Adipose tissue (tissue), 3 donors: ENCODE data around the gene RABGAP1L. TPM values are rescaled to one million over a fixed set of nuclear protein-coding genes. Genes with fewer than 3 reads are reported as not detected.
A peak's percentile ranks its signal among the peaks of the same experiment; 100 is the strongest.

Experiments used
- H3K27ac ChIP-seq: one replicate; pipeline ENCODE4 v1.5.1; 2013; ENCODE audit warnings: low read depth, low read length
- WGBS, 3 donors: extraction: QIAGEN DNeasy Blood & Tissue Kit; methylation state at CpG; one replicate each; pipeline ENCODE4 v1.1.7; 2013; 5-methylcytosine and 5-hydroxymethylcytosine counted together
- polyA plus RNA-seq, 3 donors: library from polyadenylated mRNA; stranded (reverse); fragments of 200-250 nt; gene quantifications; one replicate each; pipeline ENCODE4 v1.2.3, GENCODE V29; 2013
- donor health status: healthy with polysubstance abuse.
- donor health status: Bipolar disorder and iron deficiency.
- donor health status: healthy.

The RABGAP1L gene
- polyA plus RNA-seq, 3 donors = 7.6 to 13.5 (median 10.3) TPM

- no peak overlapping the region for H3K27ac ChIP-seq
These were observed 829.2 kb downstream of the RABGAP1L start for GRCh38 chr1:174988539-174988938.

GRCh38 chr1:174988986-174989385 is 829.7 kb downstream of the RABGAP1L start:
- WGBS, 3 donors = 77 to 92% (median 90%) methylated on average over 3 of the region's 3 CpGs
- H3K27ac ChIP-seq = no peak overlapping the region

GRCh38 chr1:174989536-174990220 is 830.4 kb downstream of the RABGAP1L start:
- WGBS, 3 donors = 52 to 65% (median 61%) methylated on average over 5 of the region's 5 CpGs
- no peak overlapping the region for H3K27ac ChIP-seq

- 7 to 17% (median 10%) methylated on average over 6 of the region's 6 CpGs for WGBS, 3 donors
- H3K27ac ChIP-seq = no peak overlapping the region
These were observed 831.2 kb downstream of the RABGAP1L start for GRCh38 chr1:174990382-174990999.

GRCh38 chr1:174991473-174991872 is 832.2 kb downstream of the RABGAP1L start:
- H3K27ac ChIP-seq = no peak overlapping the region
- 95 to 97% (median 96%) methylated on average over 1 of the region's 1 CpG for WGBS, 3 donors

- WGBS, 3 donors = 64 to 83% (median 71%) methylated on average over 3 of the region's 3 CpGs
These were observed 835.8 kb downstream of the RABGAP1L start for GRCh38 chr1:174995121-174995520.

GRCh38 chr1:174995916-174996315 is 836.6 kb downstream of the RABGAP1L start:
- 88 to 89% (median 89%) methylated on average over 1 of the region's 1 CpG for WGBS, 3 donors
- H3K27ac ChIP-seq = no peak overlapping the region

More at GRCh38 chr1:174995121-174995520, 835.8 kb downstream of the RABGAP1L start:
- H3K27ac ChIP-seq = no peak overlapping the region

GRCh38 chr1:174996476-174996875 is 837.2 kb downstream of the RABGAP1L start:
- H3K27ac ChIP-seq = no peak overlapping the region
- 19 to 39% (median 33%) methylated on average over 1 of the region's 1 CpG for WGBS, 3 donors

GRCh38 chr1:174997041-174997440 is 837.7 kb downstream of the RABGAP1L start:
- WGBS, 3 donors = 72 to 92% (median 84%) methylated on average over 3 of the region's 3 CpGs
- no peak overlapping the region for H3K27ac ChIP-seq

GRCh38 chr1:174998569-174999215 is 839.4 kb downstream of the RABGAP1L start:
- 5 to 13% (median 13%) methylated on average over 19 of the region's 19 CpGs for WGBS, 3 donors
- H3K27ac ChIP-seq = peak overlapping the region; percentile 94

GRCh38 chr1:174999216-174999935 is 840.1 kb downstream of the RABGAP1L start:
- 0% methylated on average over 58 of the region's 58 CpGs for WGBS, 3 donors
- H3K27ac ChIP-seq = peak overlapping the region; percentile 94

GRCh38 chr1:174999936-175000696 is 840.8 kb downstream of the RABGAP1L start, which contains the start of gene CACYBP:
CACYBP (plus strand) TSS chr1:174999947; CDS start chr1:175000181, 234 bp downstream.
- WGBS, 3 donors = 0 to 1% (median 0%) methylated on average over 70 to 71 of the region's 71 CpGs
- peak within 1 kb of the TSS; percentile 94 for H3K27ac ChIP-seq

- H3K27ac ChIP-seq = no peak overlapping the region
- 4 to 9% (median 5%) methylated on average over 5 of the region's 5 CpGs for WGBS, 3 donors
These were observed 841.4 kb downstream of the RABGAP1L start for GRCh38 chr1:175000697-175001187.

- H3K27ac ChIP-seq = no peak overlapping the region
- WGBS, 3 donors = 83 to 93% (median 84%) methylated on average over 17 of the region's 17 CpGs
These were observed 843.7 kb downstream of the RABGAP1L start for GRCh38 chr1:175002910-175003517.

- 54 to 71% (median 66%) methylated on average over 2 of the region's 2 CpGs for WGBS, 3 donors
- H3K27ac ChIP-seq = no peak overlapping the region
These were observed 844.2 kb downstream of the RABGAP1L start for GRCh38 chr1:175003521-175003920.

GRCh38 chr1:175005085-175005783 is 845.9 kb downstream of the RABGAP1L start:
- no peak overlapping the region for H3K27ac ChIP-seq
- 88 to 91% (median 89%) methylated on average over 8 of the region's 8 CpGs for WGBS, 3 donors

- H3K27ac ChIP-seq = no peak overlapping the region
- WGBS, 3 donors = 79 to 89% (median 80%) methylated on average over 10 of the region's 10 CpGs
These were observed 850.2 kb downstream of the RABGAP1L start for GRCh38 chr1:175009532-175009931.
